Left hindlimb (tissue), 1 donor: ENCODE data around the gene WDR35.

Source experiments
- DNase-seq: peaks from one replicate; pipeline ENCODE4 v3.0.0-alpha.2; 2018

WDR35 gene

GRCh38 chr2:19866771-19867170, 123.1 kb downstream of the WDR35 start:
- no peak for DNase-seq

DNA sequence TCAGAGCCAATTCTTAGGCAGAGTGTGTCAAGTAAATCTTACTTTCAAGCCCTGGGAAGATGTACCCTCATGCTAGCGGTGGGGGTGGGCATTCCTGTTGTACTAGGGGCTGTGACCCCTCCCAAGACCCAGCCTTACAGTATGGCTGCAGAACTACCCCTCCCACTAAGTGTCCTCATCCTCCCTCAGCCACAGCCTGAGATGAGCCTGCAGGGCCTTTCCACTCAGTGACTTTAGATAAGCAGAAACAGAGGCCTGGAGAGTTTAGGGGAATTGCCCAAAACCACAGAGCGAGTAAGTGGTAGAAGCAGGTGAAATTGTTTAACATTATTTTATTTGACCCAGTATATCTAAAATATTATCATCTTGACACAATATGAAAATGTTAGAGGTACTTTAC, 124.8 kb downstream of the WDR35 start:
- DNase-seq, result no peak

DNA sequence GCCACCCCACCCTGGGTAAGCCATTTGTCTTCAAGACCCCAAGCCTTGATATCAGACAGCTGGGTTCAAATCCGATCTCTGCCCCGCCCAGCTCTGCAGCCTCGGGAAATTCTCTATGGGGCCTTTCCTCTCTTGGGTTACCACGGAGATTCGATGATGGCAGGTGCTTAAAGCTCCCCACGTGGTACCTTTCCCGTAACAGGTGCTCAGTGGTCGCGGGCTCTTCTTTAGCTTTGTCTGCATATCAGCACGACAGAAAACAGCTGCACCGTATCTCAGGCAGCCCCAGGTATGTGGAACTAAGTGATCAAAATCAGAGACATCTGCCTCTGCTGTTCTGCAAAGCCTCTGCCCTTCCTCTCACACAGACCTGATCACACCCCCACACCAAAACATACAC, 125.5 kb downstream of the WDR35 start:
- DNase-seq, result no peak

DNA sequence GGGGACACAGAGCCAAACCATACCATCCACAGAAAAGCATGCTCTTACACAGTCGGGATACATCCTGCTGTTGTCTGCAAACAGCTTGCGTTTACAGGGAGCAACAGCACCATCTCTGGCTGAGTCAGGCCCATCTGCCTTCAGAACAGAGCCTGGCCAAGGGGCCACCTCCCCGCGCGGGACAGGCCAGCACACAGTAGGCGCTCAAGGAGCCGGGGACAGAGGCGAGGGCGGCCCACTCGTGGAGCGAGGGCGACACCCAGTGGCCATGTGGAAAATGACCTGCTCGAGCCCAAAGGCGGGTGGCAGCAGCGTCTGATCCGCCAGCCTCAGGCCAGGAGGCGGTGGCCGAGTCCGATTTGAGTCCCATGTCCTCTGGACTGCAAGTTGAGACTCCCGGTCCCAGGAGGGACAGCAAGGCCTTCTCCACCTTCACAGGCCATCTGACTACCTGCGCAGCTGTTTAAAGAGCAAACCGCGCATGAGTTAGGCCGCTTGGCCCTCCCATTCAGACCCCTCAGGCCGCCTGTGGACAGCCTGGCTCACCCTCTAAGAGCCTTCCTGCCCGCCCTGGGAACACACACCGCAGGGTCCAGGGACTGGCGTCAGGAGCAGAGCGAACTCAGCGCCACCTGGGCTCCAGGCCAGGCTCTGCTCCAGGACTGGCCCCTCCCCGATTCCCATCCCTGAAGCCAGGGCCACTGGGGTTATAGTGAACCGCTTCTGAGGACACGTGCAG, 126.4 kb downstream of the WDR35 start:
- peak; percentile 74 for DNase-seq

GRCh38 chr2:19861813-19862212, 128.1 kb downstream of the WDR35 start:
- DNase-seq, result no peak
